Measurements from ENCODE around the gene DDOST. TPM values are rescaled to one million over a fixed set of nuclear protein-coding genes. Genes with fewer than 3 reads are reported as not detected.

DDOST gene
- total and polyA plus RNA-seq, 2 donors from 2014 or later, result 146 to 206 TPM

- Histone ChIP-seq H3K4me3 (ENCODE audit: low read length in 3 of 3) (no peak overlapping the region), H3K27me3 (ENCODE audit: control insufficient read depth, insufficient read depth, low read length) (no peaks in the 10 kb centered on the region), H3K27ac (ENCODE audit: low read depth in 2 of 2, low read length in 2 of 2) (no peak overlapping the region), H3K36me3 (ENCODE audit: control insufficient read depth in 2 of 3, insufficient read depth in 3 of 3, low read length in 3 of 3) (peaks cover 5 to 33% (median 25%) of the 10 kb centered on the region in 3 donors), H3K4me1 (ENCODE audit: control insufficient read depth in 2 of 3, insufficient read depth in 2 of 3, low read depth in 1 of 3, low read length in 3 of 3) (peaks cover 0 to 9% (median 6%) of the 10 kb centered on the region in 3 donors), H3K9ac (ENCODE audit: low read length in 3 of 3) (no peak overlapping the region), H3K9me3 (ENCODE audit: control insufficient read depth in 2 of 3, insufficient read depth in 1 of 3, low read length in 3 of 3) (no peaks in the 10 kb centered on the region)
- intact Hi-C loops (cut with DNase I), result no loop called here
- DNase-seq (no peak), FAIRE-seq (no peak)
- TF ChIP-seq CTCF (IDR thresholded peaks at IDR 0.05; ENCODE audit: borderline replicate concordance, extremely low read depth, insufficient read depth), result no peak
Observed at GRCh38 chr1:20636785-20637347, 24.3 kb downstream of the DDOST start.

- intact Hi-C loops (cut with DNase I), result no loop called here
- no peak overlapping the region for H3K27ac ChIP-seq (ENCODE audit: low read depth in 2 of 2, low read length in 2 of 2)
- no peak for TF ChIP-seq CTCF (IDR thresholded peaks at IDR 0.05; ENCODE audit: borderline replicate concordance, extremely low read depth, insufficient read depth)
- peak overlapping the region in 2 of 3 donors; percentile 72 to 85 for H3K4me3 ChIP-seq (ENCODE audit: low read length in 3 of 3)
- no peaks in the 10 kb centered on the region for H3K27me3 ChIP-seq (ENCODE audit: control insufficient read depth, insufficient read depth, low read length)
- H3K9ac ChIP-seq (ENCODE audit: low read length in 3 of 3), result peak overlapping the region; percentile 50 to 95 (median 58)
- H3K9me3 ChIP-seq (ENCODE audit: control insufficient read depth in 2 of 3, insufficient read depth in 1 of 3, low read length in 3 of 3), result no peaks in the 10 kb centered on the region
- FAIRE-seq (no peak), DNase-seq (peak in 3 of 5 donors; percentile 17 to 62 (median 50))
- peaks cover 0 to 9% (median 6%) of the 10 kb centered on the region in 3 donors for H3K4me1 ChIP-seq (ENCODE audit: control insufficient read depth in 2 of 3, insufficient read depth in 2 of 3, low read depth in 1 of 3, low read length in 3 of 3)
- H3K36me3 ChIP-seq (ENCODE audit: control insufficient read depth in 2 of 3, insufficient read depth in 3 of 3, low read length in 3 of 3), result peaks cover 3 to 28% (median 15%) of the 10 kb centered on the region in 3 donors
Observed at GRCh38 chr1:20634594-20635084, 26.5 kb downstream of the DDOST start.

GRCh38 chr1:20634065-20634593 is 27.0 kb downstream of the DDOST start:
- Histone ChIP-seq H3K4me3 (ENCODE audit: low read length in 3 of 3) (peak overlapping the region; percentile 69 to 85 (median 72)), H3K9ac (ENCODE audit: low read length in 3 of 3) (peak overlapping the region; percentile 50 to 95 (median 58)), H3K27me3 (ENCODE audit: control insufficient read depth, insufficient read depth, low read length) (no peaks in the 10 kb centered on the region), H3K27ac (ENCODE audit: low read depth in 2 of 2, low read length in 2 of 2) (peak overlapping the region in 1 of 2 donors; percentile 20), H3K9me3 (ENCODE audit: control insufficient read depth in 2 of 3, insufficient read depth in 1 of 3, low read length in 3 of 3) (no peaks in the 10 kb centered on the region), H3K4me1 (ENCODE audit: control insufficient read depth in 2 of 3, insufficient read depth in 2 of 3, low read depth in 1 of 3, low read length in 3 of 3) (peaks cover 0 to 9% (median 6%) of the 10 kb centered on the region in 3 donors), H3K36me3 (ENCODE audit: control insufficient read depth in 2 of 3, insufficient read depth in 3 of 3, low read length in 3 of 3) (peaks cover 0 to 23% (median 14%) of the 10 kb centered on the region in 3 donors)
- no peak for FAIRE-seq
- DNase-seq, result no peak
- intact Hi-C loops (cut with DNase I), result no loop called here
- no peak for TF ChIP-seq CTCF (IDR thresholded peaks at IDR 0.05; ENCODE audit: borderline replicate concordance, extremely low read depth, insufficient read depth)

Data from kidney (tissue), 14 donors.